SK-N-SH (cell line): Measurements from ENCODE around the gene WDR26. TPM values are rescaled to one million over a fixed set of nuclear protein-coding genes. Genes with fewer than 3 reads are reported as not detected.
A peak's percentile ranks its signal among the peaks of the same experiment; 100 is the strongest.

Experiments used
- CTCF ChIA-PET: fragments of 300-600, 350-600 bp; formaldehyde crosslinking; extraction: SDS; loops from one replicate; lab custom pipeline; 2021; lab: Yijun Ruan, JAX
- POLR2A ChIA-PET: fragments of 350-600 bp; sonication (Branson Sonifier 250); formaldehyde crosslinking; extraction: SDS; loops from one replicate; lab custom pipeline; 2020; ENCODE audit warnings: antibody characterized with exemption, inconsistent platforms; lab: Yijun Ruan, JAX
- DNase-seq: peaks from one replicate; pipeline ENCODE4 v3.0.0; 2012
- H2AFZ ChIP-seq: fragments of 200-600 bp; sonication (generic); 2 replicates; pipeline ENCODE4 v1.8.1; 2016; ENCODE audit warnings: antibody characterized with exemption, mild to moderate bottlenecking, low read depth
- H3F3A ChIP-seq: fragments of 200-600 bp; sonication (generic); replicated peaks from 2 replicates; pipeline ENCODE3; 2016; ENCODE audit warnings: antibody characterized with exemption, mild to moderate bottlenecking; ENCODE audit not compliant: insufficient read depth
- H3K27ac ChIP-seq, 2 experiments: fragments of 200-500 bp in 1 of 2; fragments of 200-600 bp in 1 of 2; sonication (Bioruptor generic) in 1 of 2; sonication (generic), shearing (Covaris generic) in 1 of 2; 2 replicates each; pipeline versions ENCODE4 v1.5.1 to v1.6.1; 2014 to 2016; ENCODE audit warnings: low read depth in 2 of 2, inconsistent platforms in 1 of 2, low read length in 1 of 2, mild to moderate bottlenecking in 1 of 2, mixed read lengths in 1 of 2
- H3K27me3 ChIP-seq: fragments of 200-600 bp; sonication (generic), shearing (Covaris generic); 2 replicates; pipeline ENCODE4 v1.6.1; 2016; ENCODE audit warnings: mixed run types; ENCODE audit not compliant: insufficient read depth
- H3K36me3 ChIP-seq, 2 experiments: fragments of 200-500 bp in 1 of 2; fragments of 200-600 bp in 1 of 2; sonication (Bioruptor generic) in 1 of 2; sonication (generic) in 1 of 2; replicated peaks in 1 of 2; 2 replicates each; pipeline versions ENCODE3 to v1.5.1; 2014 to 2016; ENCODE audit warnings: low read length in 1 of 2, mild to moderate bottlenecking in 1 of 2; ENCODE audit not compliant: insufficient read depth in 2 of 2, control insufficient read depth in 1 of 2
- H3K4me1 ChIP-seq, 2 experiments: fragments of 200-500 bp in 1 of 2; fragments of 200-600 bp in 1 of 2; sonication (Bioruptor generic) in 1 of 2; sonication (generic), shearing (Covaris generic) in 1 of 2; 2 replicates each; pipeline versions ENCODE4 v1.5.1 to v1.6.1; 2014 to 2016; ENCODE audit warnings: low read depth in 1 of 2, low read length in 1 of 2, mixed run types in 1 of 2; ENCODE audit not compliant: insufficient read depth in 2 of 2, control insufficient read depth in 1 of 2
- H3K4me2 ChIP-seq: fragments of 200-600 bp; sonication (generic), shearing (Covaris generic); 2 replicates; pipeline ENCODE4 v1.6.1; 2017; ENCODE audit warnings: mixed run types
- H3K4me3 ChIP-seq, 2 experiments: fragments of 200-500 bp in 1 of 2; fragments of 200-600 bp in 1 of 2; sonication (Bioruptor generic) in 1 of 2; sonication (generic), shearing (Covaris generic) in 1 of 2; 2 replicates each; pipeline versions ENCODE4 v1.5.1 to v1.8.1; 2014 to 2016; ENCODE audit warnings: low read depth in 2 of 2, inconsistent platforms in 1 of 2, low read length in 1 of 2, mild to moderate bottlenecking in 1 of 2, mixed read lengths in 1 of 2, moderate library complexity in 1 of 2
- H3K79me2 ChIP-seq: fragments of 200-600 bp; sonication (generic); 2 replicates; pipeline ENCODE4 v1.8.1; 2017; ENCODE audit warnings: mild to moderate bottlenecking; ENCODE audit not compliant: insufficient read depth
- H3K9ac ChIP-seq: fragments of 200-600 bp; sonication (generic); 2 replicates; pipeline ENCODE4 v1.6.1; 2017; ENCODE audit warnings: mixed run types
- H3K9me2 ChIP-seq: fragments of 200-600 bp; sonication (generic); 2 replicates; pipeline ENCODE4 v1.6.1; 2017; ENCODE audit warnings: mixed run types
- H3K9me3 ChIP-seq: fragments of 200-600 bp; sonication (generic); 2 replicates; pipeline ENCODE4 v1.6.1; 2017; ENCODE audit warnings: mixed run types, mild to moderate bottlenecking, moderate library complexity
- H4K20me1 ChIP-seq: fragments of 200-600 bp; sonication (generic); 2 replicates; pipeline ENCODE4 v1.6.1; 2017; ENCODE audit warnings: mild to moderate bottlenecking, mixed run types; ENCODE audit not compliant: insufficient read depth
- EZH2phosphoT487 ChIP-seq: fragments of 200-600 bp; sonication (generic); IDR thresholded peaks from 2 replicates; pipeline ENCODE4 v1.6.1; 2017; ENCODE audit warnings: low read depth, mixed run types, mild to moderate bottlenecking, antibody characterized with exemption, moderate library complexity, borderline replicate concordance
- FOSL2 ChIP-seq: IDR thresholded peaks from 2 replicates; pipeline ENCODE4 v1.4.0; 2012; ENCODE audit warnings: low read depth, mild to moderate bottlenecking, moderate library complexity, borderline replicate concordance
- FOXJ3 ChIP-seq: sonication (generic); formaldehyde crosslinking; IDR thresholded peaks from 2 replicates; pipeline ENCODE4 v1.5.1; 2020; ENCODE audit warnings: mild to moderate bottlenecking, missing genetic modification reagents
- FOXM1 ChIP-seq: IDR thresholded peaks from 2 replicates; pipeline ENCODE4 v1.4.0; 2012; ENCODE audit warnings: low read depth, mild to moderate bottlenecking
- MEF2A ChIP-seq: IDR thresholded peaks from 2 replicates; pipeline ENCODE4 v1.4.0; 2012; ENCODE audit warnings: low read depth, borderline replicate concordance
- MXI1 ChIP-seq: IDR thresholded peaks from 2 replicates; pipeline ENCODE4 v1.6.1; 2012; ENCODE audit warnings: mild to moderate bottlenecking, low read depth, low read length, improper control_type of control experiment
- RAD21 ChIP-seq: IDR thresholded peaks from 2 replicates; pipeline ENCODE4 v1.6.1; 2012; ENCODE audit warnings: mild to moderate bottlenecking, low read length
- RCOR1 ChIP-seq: fragments of 150-350 bp; IDR thresholded peaks from 2 replicates; pipeline ENCODE4 v1.6.1; 2017; ENCODE audit warnings: antibody characterized with exemption, low read length
- RFX5 ChIP-seq: IDR thresholded peaks from 2 replicates; pipeline ENCODE4 v1.6.1; 2012; ENCODE audit warnings: mild to moderate bottlenecking, improper control_type of control experiment, low read length
- SIN3A ChIP-seq: IDR thresholded peaks from 2 replicates; pipeline ENCODE4 v1.6.1; 2012; ENCODE audit warnings: low read depth, mild to moderate bottlenecking, low read length, moderate library complexity, borderline replicate concordance
- TCF12 ChIP-seq: IDR thresholded peaks from 2 replicates; pipeline ENCODE4 v1.4.0; 2012
- USF2 ChIP-seq: fragments of 150-350 bp; IDR thresholded peaks from 2 replicates; pipeline ENCODE4 v1.6.1; 2017; ENCODE audit warnings: antibody characterized with exemption, low read length, low read depth, borderline replicate concordance
- ZBTB33 ChIP-seq: IDR thresholded peaks from 2 replicates; pipeline ENCODE4 v1.4.0; 2012; ENCODE audit warnings: low read depth, borderline replicate concordance
- WGBS: methylation state at CpG from one replicate; pipeline ENCODE4 v1.1.6; 2017; ENCODE audit warnings: low lambda C conversion rate; 5-methylcytosine and 5-hydroxymethylcytosine counted together
- polyA plus RNA-seq, 3 experiments: library from polyadenylated mRNA; depleted of rRNA; stranded (reverse); fragments of >200 nt; gene quantifications; 2 replicates each; pipeline ENCODE4 v1.2.3, GENCODE V29; 2012
- TF ChIP-seq, protein P1 (sequence below): IDR thresholded peaks from 2 replicates; pipeline ENCODE4 v1.4.0; 2012; ENCODE audit warnings: low read depth
- TF ChIP-seq, protein P2 (sequence below): fragments of 200-600 bp; sonication (generic); IDR thresholded peaks from 2 replicates; pipeline ENCODE4 v1.6.1; 2017; ENCODE audit warnings: antibody characterized with exemption, mild to moderate bottlenecking, moderate library complexity
- TF ChIP-seq, protein P3 (sequence below): fragments of 150-350 bp; IDR thresholded peaks from 2 replicates; pipeline ENCODE4 v1.6.1; 2016; ENCODE audit warnings: mild to moderate bottlenecking, low read depth, low read length

Gene WDR26
- polyA plus RNA-seq, 1 of the 3 experiments (the other 2 are of a cell fraction) = 21.2 TPM

DNA sequence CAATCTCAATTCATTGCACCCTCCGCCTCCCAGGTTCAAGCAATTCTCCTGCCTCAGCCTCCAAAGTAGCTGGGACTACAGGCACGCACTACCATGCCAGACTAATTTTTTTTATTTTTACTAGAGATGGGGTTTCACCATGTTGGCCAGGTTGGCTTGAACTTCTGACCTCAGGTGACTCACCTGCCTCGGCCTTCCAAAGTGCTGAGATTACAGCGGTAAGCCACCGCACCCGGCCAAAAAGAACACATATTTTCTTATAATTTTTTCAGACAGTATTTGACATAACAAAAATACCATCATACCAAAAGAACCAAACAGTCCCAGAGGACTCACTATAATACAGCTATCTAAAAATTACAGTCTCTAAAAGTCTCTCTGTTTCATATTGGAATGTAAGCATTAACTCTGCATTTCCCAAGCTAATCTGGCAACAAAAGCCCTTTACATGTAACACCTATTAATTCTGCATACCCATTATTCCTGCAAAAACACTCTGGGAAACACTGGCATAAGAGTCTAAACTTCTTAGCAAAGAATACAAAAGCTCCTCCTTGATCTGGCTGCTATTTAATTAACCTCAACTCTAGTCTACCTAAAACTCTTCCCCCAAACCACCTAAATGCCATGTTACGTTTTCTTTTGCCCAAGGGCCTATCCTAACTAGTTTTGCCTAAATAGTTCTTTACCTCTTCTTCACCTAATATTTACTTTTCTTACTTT lies 26.9 kb downstream of the WDR26 start:
- 86% methylated on average over 7 of the region's 7 CpGs for WGBS
- Histone ChIP-seq H3F3A (peaks cover 16% of the 10 kb centered on the region), H3K4me1 (peaks cover 0 to 15% of the 10 kb centered on the region in 2 experiments; a peak in 2 of 4 replicates), H3K9ac (no peak overlapping the region), H3K79me2 (peaks cover 42% of the 10 kb centered on the region; the same call in 1 of the 2 replicates), H3K4me2 (no peak overlapping the region), H3K27ac (0 out of 4 replicates have a peak overlapping the region, but pooled peaks of 1 of the 2 experiments have one; percentile 4), H3K36me3 (peaks cover 79 to 83% of the 10 kb centered on the region in 2 experiments), H3K9me2 (no peaks in the 10 kb centered on the region), H3K4me3 (no peak overlapping the region), H3K27me3 (no peaks in the 10 kb centered on the region), H3K9me3 (no peaks in the 10 kb centered on the region), H4K20me1 (peaks cover 8% of the 10 kb centered on the region; the same call in 1 of the 2 replicates), H2AFZ (no peak overlapping the region)
- ChIA-PET POLR2A (no interaction called here), CTCF (interaction anchor here (0.7 to 1.7 kb wide), 4 partner anchors 49 to 1326 kb away, joined by 3 read pairs; no protein-coding TSS in a partner anchor)
- no peak for TF ChIP-seq RAD21
- no peak for TF ChIP-seq MXI1
- no peak for TF ChIP-seq FOXJ3 (CRISPR knock-in tag)
- TF ChIP-seq FOXM1 = no peak
- TF ChIP-seq, protein P1, sequence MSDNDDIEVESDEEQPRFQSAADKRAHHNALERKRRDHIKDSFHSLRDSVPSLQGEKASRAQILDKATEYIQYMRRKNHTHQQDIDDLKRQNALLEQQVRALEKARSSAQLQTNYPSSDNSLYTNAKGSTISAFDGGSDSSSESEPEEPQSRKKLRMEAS = no peak
- TF ChIP-seq, protein P2, sequence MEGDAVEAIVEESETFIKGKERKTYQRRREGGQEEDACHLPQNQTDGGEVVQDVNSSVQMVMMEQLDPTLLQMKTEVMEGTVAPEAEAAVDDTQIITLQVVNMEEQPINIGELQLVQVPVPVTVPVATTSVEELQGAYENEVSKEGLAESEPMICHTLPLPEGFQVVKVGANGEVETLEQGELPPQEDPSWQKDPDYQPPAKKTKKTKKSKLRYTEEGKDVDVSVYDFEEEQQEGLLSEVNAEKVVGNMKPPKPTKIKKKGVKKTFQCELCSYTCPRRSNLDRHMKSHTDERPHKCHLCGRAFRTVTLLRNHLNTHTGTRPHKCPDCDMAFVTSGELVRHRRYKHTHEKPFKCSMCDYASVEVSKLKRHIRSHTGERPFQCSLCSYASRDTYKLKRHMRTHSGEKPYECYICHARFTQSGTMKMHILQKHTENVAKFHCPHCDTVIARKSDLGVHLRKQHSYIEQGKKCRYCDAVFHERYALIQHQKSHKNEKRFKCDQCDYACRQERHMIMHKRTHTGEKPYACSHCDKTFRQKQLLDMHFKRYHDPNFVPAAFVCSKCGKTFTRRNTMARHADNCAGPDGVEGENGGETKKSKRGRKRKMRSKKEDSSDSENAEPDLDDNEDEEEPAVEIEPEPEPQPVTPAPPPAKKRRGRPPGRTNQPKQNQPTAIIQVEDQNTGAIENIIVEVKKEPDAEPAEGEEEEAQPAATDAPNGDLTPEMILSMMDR = no peak
- TF ChIP-seq, protein P3, sequence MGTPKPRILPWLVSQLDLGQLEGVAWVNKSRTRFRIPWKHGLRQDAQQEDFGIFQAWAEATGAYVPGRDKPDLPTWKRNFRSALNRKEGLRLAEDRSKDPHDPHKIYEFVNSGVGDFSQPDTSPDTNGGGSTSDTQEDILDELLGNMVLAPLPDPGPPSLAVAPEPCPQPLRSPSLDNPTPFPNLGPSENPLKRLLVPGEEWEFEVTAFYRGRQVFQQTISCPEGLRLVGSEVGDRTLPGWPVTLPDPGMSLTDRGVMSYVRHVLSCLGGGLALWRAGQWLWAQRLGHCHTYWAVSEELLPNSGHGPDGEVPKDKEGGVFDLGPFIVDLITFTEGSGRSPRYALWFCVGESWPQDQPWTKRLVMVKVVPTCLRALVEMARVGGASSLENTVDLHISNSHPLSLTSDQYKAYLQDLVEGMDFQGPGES = no peak
- TF ChIP-seq ZBTB33 = no peak
- TF ChIP-seq FOSL2 = no peak
- no peak for DNase-seq

DNA sequence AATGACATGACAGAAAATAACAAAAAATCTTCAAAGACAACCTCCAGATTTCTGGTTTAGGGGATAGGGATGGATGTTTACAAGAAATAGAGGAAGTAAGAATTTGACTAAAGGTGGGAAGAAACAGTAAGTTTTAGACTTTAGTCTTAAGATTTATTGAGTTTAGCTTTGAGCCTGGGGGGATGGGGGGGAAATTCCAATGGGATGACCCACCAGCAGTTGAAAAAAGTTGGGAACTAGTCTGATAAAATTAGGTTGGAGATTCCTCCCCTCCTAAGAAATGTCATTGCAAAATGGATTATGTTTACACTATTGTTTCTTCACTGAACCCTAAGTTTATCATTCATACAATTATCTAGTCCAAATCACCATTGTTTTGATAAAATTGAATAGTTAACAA lies 28.4 kb downstream of the WDR26 start:
- H3F3A ChIP-seq = peaks cover 5% of the 10 kb centered on the region
- no peaks in the 10 kb centered on the region for H3K9me2 ChIP-seq
- H3K36me3 ChIP-seq = peaks cover 82 to 85% of the 10 kb centered on the region in 2 experiments
- TF ChIP-seq SIN3A = no peak
- no peak for TF ChIP-seq MEF2A
- no peak for TF ChIP-seq RFX5
- TF ChIP-seq RAD21 = no peak
- no peak for TF ChIP-seq EZH2phosphoT487
- no peak for TF ChIP-seq RCOR1
- TF ChIP-seq USF2 = no peak
- no peak for TF ChIP-seq TCF12
- CTCF ChIA-PET = no interaction called here
- POLR2A ChIA-PET = no interaction called here
- H3K9ac ChIP-seq = no peak overlapping the region
- H3K4me1 ChIP-seq = peaks cover 0 to 3% of the 10 kb centered on the region in 2 experiments; a peak in 1 of 4 replicates
- H4K20me1 ChIP-seq = no peaks in the 10 kb centered on the region
- no peaks in the 10 kb centered on the region for H3K9me3 ChIP-seq
- no peak for DNase-seq
- H3K79me2 ChIP-seq = peaks cover 36% of the 10 kb centered on the region
- no peak overlapping the region for H3K4me3 ChIP-seq
- H2AFZ ChIP-seq = no peak overlapping the region
- H3K4me2 ChIP-seq = no peak overlapping the region
- no peaks in the 10 kb centered on the region for H3K27me3 ChIP-seq
- peak overlapping the region in 1 of 2 experiments; percentile 23; a peak in 1 of 4 replicates for H3K27ac ChIP-seq
